GM21825 (cell line): Measurements from ENCODE around the gene CPN2.

Experiments
- ATAC-seq: cut with Tn5 transposase; IDR thresholded peaks from one replicate; pipeline ENCODE4 v1.9.1; 2021; ENCODE audit warnings: mild to moderate bottlenecking, moderate library complexity; ENCODE audit not compliant: unreplicated experiment

Gene CPN2

GRCh38 chr3:194298331-194299227, 52.5 kb downstream of the CPN2 start:
- ATAC-seq, result no peak

GRCh38 chr3:194296454-194297263, 54.5 kb downstream of the CPN2 start:
- ATAC-seq, result no peak

GRCh38 chr3:194294895-194295214, 56.3 kb downstream of the CPN2 start:
- ATAC-seq, result no peak

- ATAC-seq, result no peak
Measured at GRCh38 chr3:194294199-194294894, 56.8 kb downstream of the CPN2 start.

- ATAC-seq, result no peak
Measured at GRCh38 chr3:194293546-194294198, 57.5 kb downstream of the CPN2 start.

- no peak for ATAC-seq
Measured at GRCh38 chr3:194292331-194292730, 58.8 kb downstream of the CPN2 start.
